IMR-90 (cell line): Measurements from ENCODE around the gene CLOCK. TPM values are rescaled to one million over a fixed set of nuclear protein-coding genes. Genes with fewer than 3 reads are reported as not detected.
A peak's percentile ranks its signal among the peaks of the same experiment; 100 is the strongest.

Experiments
- ATAC-seq: fragments of 200-7000 bp; cut with Tn5 transposase; 2 replicates; pipeline ENCODE4 v1.9.1; 2020; ENCODE audit warnings: low read depth, mild to moderate bottlenecking, moderate library complexity
- BruUV-seq: library from RNA; stranded (reverse); fragments of 400-500 nt; replicated peaks from 2 replicates; lab custom pipeline; 2021; lab: Mats Ljungman, UMichigan
- CTCF ChIA-PET: fragments of 300-600 bp; formaldehyde crosslinking; extraction: SDS; loops from one replicate; lab custom pipeline; 2021; ENCODE audit warnings: antibody characterized with exemption; lab: Yijun Ruan, JAX
- POLR2A ChIA-PET: fragments of 300-600 bp; sonication (Branson Sonifier 250); formaldehyde crosslinking; loops from one replicate; lab custom pipeline; 2022; ENCODE audit warnings: antibody characterized with exemption; ENCODE audit not compliant: unreplicated experiment; lab: Charles Lee
- DNase-seq: peaks from one replicate; pipeline ENCODE4 v3.0.0; 2013
- H2AFZ ChIP-seq: replicated peaks from 2 replicates; pipeline ENCODE3; 2013; ENCODE audit warnings: low read length, mild to moderate bottlenecking; ENCODE audit not compliant: poor library complexity
- H2AK5ac ChIP-seq: 2 replicates; pipeline ENCODE4 v1.6.1; 2013; ENCODE audit warnings: low read depth, low read length, inconsistent platforms
- H2AK9ac ChIP-seq: replicated peaks from 2 replicates; pipeline ENCODE3; 2013; ENCODE audit warnings: mild to moderate bottlenecking, low read depth, low read length, moderate library complexity; ENCODE audit not compliant: poor library complexity
- H2BK120ac ChIP-seq: 2 replicates; pipeline ENCODE4 v1.6.1; 2013; ENCODE audit warnings: low read depth, low read length, inconsistent platforms
- H2BK15ac ChIP-seq: 3 replicates; pipeline ENCODE4 v1.6.1; 2013; ENCODE audit warnings: low read depth, low read length, inconsistent platforms
- H2BK20ac ChIP-seq: 2 replicates; pipeline ENCODE4 v1.6.1; 2013; ENCODE audit warnings: low read depth, mild to moderate bottlenecking, inconsistent platforms, low read length, moderate library complexity
- H2BK5ac ChIP-seq: 2 replicates; pipeline ENCODE4 v1.6.1; 2013; ENCODE audit warnings: mild to moderate bottlenecking, low read depth, low read length, inconsistent platforms; ENCODE audit not compliant: poor library complexity, severe bottlenecking
- H3K14ac ChIP-seq: replicated peaks from 2 replicates; pipeline ENCODE4 v1.6.1; 2013; ENCODE audit warnings: low read depth, low read length, inconsistent platforms
- H3K18ac ChIP-seq: 2 replicates; pipeline ENCODE4 v1.6.1; 2013; ENCODE audit warnings: low read depth, low read length, control low read depth
- H3K23ac ChIP-seq: 2 replicates; pipeline ENCODE4 v1.6.1; 2013; ENCODE audit warnings: low read depth, low read length, inconsistent platforms
- H3K27ac ChIP-seq: 2 replicates; pipeline ENCODE4 v1.5.1; 2013; ENCODE audit warnings: mild to moderate bottlenecking, control low read depth, low read length; ENCODE audit not compliant: insufficient read depth
- H3K27me3 ChIP-seq: 2 replicates; pipeline ENCODE4 v1.6.1; 2013; ENCODE audit warnings: low read length; ENCODE audit not compliant: control insufficient read depth, insufficient read depth
- H3K36me3 ChIP-seq: 2 replicates; pipeline ENCODE4 v1.6.1; 2013; ENCODE audit warnings: low read length, mixed read lengths; ENCODE audit not compliant: control insufficient read depth, insufficient read depth
- H3K4ac ChIP-seq: 2 replicates; pipeline ENCODE4 v1.6.1; 2013; ENCODE audit warnings: low read depth, low read length, inconsistent platforms
- H3K4me1 ChIP-seq: 2 replicates; pipeline ENCODE4 v1.6.1; 2013; ENCODE audit warnings: low read length, mixed read lengths; ENCODE audit not compliant: control insufficient read depth, insufficient read depth
- H3K4me2 ChIP-seq: 2 replicates; pipeline ENCODE4 v1.6.1; 2013; ENCODE audit warnings: low read depth, mild to moderate bottlenecking, control low read depth, low read length, moderate library complexity
- H3K4me3 ChIP-seq: 2 replicates; pipeline ENCODE4 v1.5.1; 2013; ENCODE audit warnings: low read depth, mild to moderate bottlenecking, control low read depth, low read length, moderate library complexity; ENCODE audit not compliant: insufficient read depth
- H3K56ac ChIP-seq: 2 replicates; pipeline ENCODE4 v1.6.1; 2013; ENCODE audit warnings: low read length, inconsistent platforms; ENCODE audit not compliant: insufficient read depth; ENCODE audit errors: extremely low read depth
- H3K79me1 ChIP-seq, 2 experiments: 2 replicates each; pipeline ENCODE4 v1.6.1; 2013; ENCODE audit warnings: low read length in 2 of 2, inconsistent platforms in 1 of 2, low read depth in 1 of 2
- H3K9ac ChIP-seq: 2 replicates; pipeline ENCODE4 v1.6.1; 2013; ENCODE audit warnings: low read depth, low read length, control low read depth
- H3K9me1 ChIP-seq: 2 replicates; pipeline ENCODE4 v1.6.1; 2013; ENCODE audit warnings: low read length, inconsistent platforms; ENCODE audit not compliant: insufficient read depth
- H3K9me3 ChIP-seq: 2 replicates; pipeline ENCODE4 v1.6.1; 2013; ENCODE audit warnings: low read length; ENCODE audit not compliant: control insufficient read depth, insufficient read depth
- H4K20me1 ChIP-seq: 2 replicates; pipeline ENCODE4 v1.6.1; 2013; ENCODE audit warnings: low read length, inconsistent platforms; ENCODE audit not compliant: insufficient read depth
- H4K5ac ChIP-seq: 2 replicates; pipeline ENCODE4 v1.6.1; 2013; ENCODE audit warnings: mild to moderate bottlenecking, low read depth, low read length, control low read depth
- H4K8ac ChIP-seq, 2 experiments: 2 replicates each; pipeline ENCODE4 v1.6.1; 2013; ENCODE audit warnings: low read depth in 2 of 2, low read length in 2 of 2, control low read depth in 1 of 2, inconsistent platforms in 1 of 2
- H4K91ac ChIP-seq: 2 replicates; pipeline ENCODE4 v1.6.1; 2013; ENCODE audit warnings: low read depth, low read length, inconsistent platforms; ENCODE audit not compliant: insufficient read depth
- CEBPB ChIP-seq: IDR thresholded peaks from 2 replicates; pipeline ENCODE4 v1.6.1; 2012; ENCODE audit warnings: low read depth, low read length, improper control_type of control experiment
- MXI1 ChIP-seq: IDR thresholded peaks from 2 replicates; pipeline ENCODE4 v1.6.1; 2012; ENCODE audit warnings: low read depth, mild to moderate bottlenecking, low read length, moderate library complexity, borderline replicate concordance
- RAD21 ChIP-seq: IDR thresholded peaks from 2 replicates; pipeline ENCODE4 v1.6.1; 2012; ENCODE audit warnings: low read length, improper control_type of control experiment
- dilution Hi-C: fragments of 300-500 bp; cut with HindIII; formaldehyde crosslinking; loops from one replicate; pipeline ENCODE4 v1.14.3; 2018; ENCODE audit warnings: low sequenced_read_pairs; ENCODE audit not compliant: unreplicated experiment
- in situ Hi-C: fragments of 300-500 bp; cut with MboI; formaldehyde crosslinking; loops from 3 replicates; pipeline ENCODE4 v1.14.3; 2019; ENCODE audit warnings: low sequenced_read_pairs, inconsistent platforms, mixed read lengths
- intact Hi-C: fragments of 100-400 bp; cut with micrococcal nuclease; formaldehyde crosslinking; loops from 2 replicates; pipeline ENCODE4 v1.10.0; 2022
- polyA plus RNA-seq, 3 experiments: library from polyadenylated mRNA; depleted of rRNA; stranded (reverse); fragments of >200 nt; gene quantifications; 2 replicates each; pipeline ENCODE4 v1.2.3, GENCODE V29; 2012; ENCODE audit warnings: low replicate concordance in 1 of 3
- total RNA-seq: library from RNA; depleted of rRNA; stranded (reverse); fragments of >200 nt; gene quantifications from 2 replicates; pipeline ENCODE4 v1.2.3, GENCODE V29; 2012

Gene CLOCK
- total and polyA plus RNA-seq, 2 of the 4 experiments (the other 2 are of a cell fraction) = 7.3 to 53.4 TPM

DNA sequence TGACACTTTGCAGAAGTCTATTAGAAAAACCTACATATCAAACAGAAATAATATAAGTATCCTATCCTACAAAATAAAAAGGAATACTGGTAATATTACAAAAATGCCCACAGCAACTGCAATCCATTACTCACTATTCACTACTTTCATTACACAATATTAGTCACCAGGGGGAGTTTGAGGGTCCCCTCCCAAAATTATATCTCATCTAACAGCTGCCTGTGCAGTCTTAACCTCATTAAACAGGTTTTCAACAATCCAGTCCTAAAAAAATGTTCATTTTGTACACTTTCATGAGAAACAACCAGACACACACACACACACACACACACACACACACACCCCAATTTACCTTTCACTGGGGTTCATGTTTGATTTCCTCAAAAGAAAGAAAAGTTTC is 2.9 kb downstream of the CLOCK start:
- H4K91ac ChIP-seq = no peak overlapping the region
- H3K79me1 ChIP-seq = peaks cover 8 to 28% of the 10 kb centered on the region in 2 experiments
- no peak overlapping the region for H3K27ac ChIP-seq
- no peak overlapping the region for H3K9ac ChIP-seq
- 0 out of 4 replicates have a peak overlapping the region, but pooled peaks of 1 of the 2 experiments have one; percentile 0 for H4K8ac ChIP-seq
- H2BK15ac ChIP-seq = no peak overlapping the region
- no peak overlapping the region for H3K4ac ChIP-seq
- intact Hi-C loops (loop anchor here (10.0 kb wide), 1 partner anchor 49 kb away; no protein-coding TSS in a partner anchor), dilution Hi-C loops (no loop called here), in situ Hi-C loops (loop anchor here (25.0 kb wide), 1 partner anchor 1257 kb away; no protein-coding TSS in a partner anchor)
- peaks cover 6% of the 10 kb centered on the region; the same call in 1 of the 2 replicates for H4K20me1 ChIP-seq
- H2BK20ac ChIP-seq = no peak overlapping the region
- peak overlapping the region; percentile 47; the same call in 1 of the 2 replicates for H3K4me2 ChIP-seq
- peak overlapping the region; percentile 20 for H2BK5ac ChIP-seq
- no peak overlapping the region for H3K23ac ChIP-seq
- peak; percentile 27 for DNase-seq
- H3K9me3 ChIP-seq = no peaks in the 10 kb centered on the region
- ATAC-seq = no peak
- CTCF ChIA-PET = interaction anchor here (0.6 to 0.7 kb wide), 2 partner anchors 583 to 754 kb away, joined by 3 read pairs; no protein-coding TSS in a partner anchor
- H3K4me1 ChIP-seq = peaks cover 8% of the 10 kb centered on the region
- no peak overlapping the region for H2AK9ac ChIP-seq
- H4K5ac ChIP-seq = no peak overlapping the region
- POLR2A ChIA-PET = no interaction called here
- no peak overlapping the region for H3K4me3 ChIP-seq
- TF ChIP-seq RAD21 = no peak
- TF ChIP-seq CEBPB = peak; percentile 59; the same call in 1 of the 2 replicates
- TF ChIP-seq MXI1 = no peak
- H3K14ac ChIP-seq = peak overlapping the region; percentile 13; the same call in 1 of the 2 replicates
- H2AFZ ChIP-seq = no peak overlapping the region
- H2BK120ac ChIP-seq = no peak overlapping the region
- H3K27me3 ChIP-seq = no peaks in the 10 kb centered on the region
- H3K36me3 ChIP-seq = 0 out of 2 replicates have a peak, but pooled peaks cover 1% of the 10 kb centered on the region
- H3K18ac ChIP-seq = no peak overlapping the region
- H3K56ac ChIP-seq = no peak overlapping the region
- H3K9me1 ChIP-seq = peaks cover 7% of the 10 kb centered on the region
- 0 out of 2 replicates have a peak overlapping the region, but pooled peaks have one; percentile 7 for H2AK5ac ChIP-seq
- no TSS peak for BruUV-seq
